ENCODE measurements around the gene RBM18. TPM values are rescaled to one million over a fixed set of nuclear protein-coding genes. Genes with fewer than 3 reads are reported as not detected.

Gene RBM18
- polyA plus RNA-seq, 2 donors: 3.1 to 6.3 TPM

DNA sequence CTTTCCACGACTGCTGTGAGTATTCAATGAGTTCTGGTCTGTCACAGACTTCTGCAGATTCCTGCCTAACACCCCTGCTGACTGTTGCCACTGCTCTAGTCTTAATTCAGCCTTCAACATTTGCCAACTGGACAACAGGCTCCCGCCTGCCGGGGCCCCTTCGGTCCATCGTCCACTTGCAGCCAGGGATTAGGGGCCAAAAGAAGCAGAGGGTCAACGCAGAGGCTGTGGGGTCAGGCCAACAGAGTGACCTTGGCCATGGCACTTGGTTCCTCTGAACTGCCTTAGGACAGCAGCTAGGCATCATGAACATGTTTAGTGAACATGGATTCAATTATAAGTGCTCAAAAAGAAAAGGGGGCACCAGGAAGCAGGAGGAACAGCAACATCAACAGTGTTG, 76.3 kb downstream of the RBM18 start:
- Histone ChIP-seq H3K27me3 (ENCODE audit: control insufficient read depth in 1 of 2, insufficient read depth in 2 of 2, low read length in 2 of 2) (no peaks in the 10 kb centered on the region), H3K36me3 (ENCODE audit: control insufficient read depth in 2 of 2, insufficient read depth in 2 of 2, low read length in 1 of 2) (no peaks in the 10 kb centered on the region), H3K9me3 (ENCODE audit: control insufficient read depth in 2 of 2, insufficient read depth in 1 of 2, low read depth in 1 of 2, low read length in 1 of 2) (no peaks in the 10 kb centered on the region), H3K4me3 (ENCODE audit: low read depth in 1 of 2, low read length in 2 of 2) (no peak overlapping the region), H3K4me1 (ENCODE audit: control insufficient read depth in 2 of 2, insufficient read depth in 2 of 2, low read length in 1 of 2) (peaks cover 0 to 10% of the 10 kb centered on the region in 2 donors), H3K27ac (ENCODE audit: low read depth in 2 of 2, low read length in 1 of 2) (no peak overlapping the region)
- 86 to 89% methylated on average over 6 of the region's 6 CpGs for WGBS, 2 donors

Other genes with a start within 250 kb of the RBM18 start
- 1 to 10 TPM; 2.3 to 4.5 TPM for gene TTLL11, start 171.5 kb downstream of the RBM18 start, polyA plus RNA-seq
- 10 to 100 TPM; 66.1 to 82.7 TPM for gene NDUFA8, start 105.1 kb downstream of the RBM18 start, polyA plus RNA-seq
- gene MORN5, start 104.9 kb downstream of the RBM18 start, polyA plus RNA-seq: 1 to 10 TPM in 1 of 2 donors, under 1 TPM in 1; 0.69 to 2.3 TPM
- 1 to 10 TPM in 1 of 2 donors, under 1 TPM in 1; 0.63 to 1.0 TPM for gene LHX6, start 35.9 kb downstream of the RBM18 start, polyA plus RNA-seq
- 10 to 100 TPM; 22.4 to 36.3 TPM for gene MRRF, start within 50 bp of the RBM18 start, polyA plus RNA-seq
- 10 to 100 TPM in 1 of 2 donors, 1 to 10 TPM in 1; 6.8 to 20.3 TPM for gene PTGS1, start 106.2 kb upstream of the RBM18 start, polyA plus RNA-seq
- not detected for gene OR1J1, start 213.1 kb upstream of the RBM18 start, polyA plus RNA-seq
- under 1 TPM in 1 of 2 donors, not detected in 1; 0.04 TPM for gene OR1J2, start 246.0 kb upstream of the RBM18 start, polyA plus RNA-seq

Measured in esophagus (tissue), 2 donors.